ENCODE data around the gene OPCML.

OPCML gene

DNA sequence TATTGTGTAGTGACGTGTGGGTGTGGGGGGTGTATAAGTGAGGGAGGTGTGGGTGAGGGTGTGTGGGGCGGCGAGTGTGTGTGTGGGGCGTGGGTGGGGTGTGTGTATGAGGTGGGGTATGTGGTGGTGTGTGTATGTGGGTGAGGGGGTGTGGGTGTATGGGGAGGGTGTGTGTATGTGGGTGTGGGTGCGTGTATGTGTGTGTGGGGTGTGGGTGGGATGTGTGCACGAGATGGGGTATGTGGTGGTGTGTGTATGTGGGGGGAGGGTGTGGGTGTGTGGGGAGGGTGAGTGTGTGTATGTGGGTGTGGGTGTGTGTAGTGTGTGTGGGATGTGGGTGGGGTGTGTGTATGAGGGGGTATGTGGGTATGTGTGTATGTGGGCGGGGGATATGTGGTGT, 205.5 kb downstream of the OPCML start:
- TF ChIP-seq, protein P1, sequence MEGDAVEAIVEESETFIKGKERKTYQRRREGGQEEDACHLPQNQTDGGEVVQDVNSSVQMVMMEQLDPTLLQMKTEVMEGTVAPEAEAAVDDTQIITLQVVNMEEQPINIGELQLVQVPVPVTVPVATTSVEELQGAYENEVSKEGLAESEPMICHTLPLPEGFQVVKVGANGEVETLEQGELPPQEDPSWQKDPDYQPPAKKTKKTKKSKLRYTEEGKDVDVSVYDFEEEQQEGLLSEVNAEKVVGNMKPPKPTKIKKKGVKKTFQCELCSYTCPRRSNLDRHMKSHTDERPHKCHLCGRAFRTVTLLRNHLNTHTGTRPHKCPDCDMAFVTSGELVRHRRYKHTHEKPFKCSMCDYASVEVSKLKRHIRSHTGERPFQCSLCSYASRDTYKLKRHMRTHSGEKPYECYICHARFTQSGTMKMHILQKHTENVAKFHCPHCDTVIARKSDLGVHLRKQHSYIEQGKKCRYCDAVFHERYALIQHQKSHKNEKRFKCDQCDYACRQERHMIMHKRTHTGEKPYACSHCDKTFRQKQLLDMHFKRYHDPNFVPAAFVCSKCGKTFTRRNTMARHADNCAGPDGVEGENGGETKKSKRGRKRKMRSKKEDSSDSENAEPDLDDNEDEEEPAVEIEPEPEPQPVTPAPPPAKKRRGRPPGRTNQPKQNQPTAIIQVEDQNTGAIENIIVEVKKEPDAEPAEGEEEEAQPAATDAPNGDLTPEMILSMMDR (IDR thresholded peaks at IDR 0.05; ENCODE audit: low read depth, low read length), result no peak
- Histone ChIP-seq H3K4me3 (ENCODE audit: low read depth, low read length) (no peak overlapping the region), H3K36me3 (no peaks in the 10 kb centered on the region), H3K27ac (no peak overlapping the region), H3K9me3 (ENCODE audit: severe bottlenecking) (no peaks in the 10 kb centered on the region), H3K27me3 (ENCODE audit: insufficient read depth, low read depth, severe bottlenecking) (no peaks in the 10 kb centered on the region)
- no peak for DNase-seq

DNA sequence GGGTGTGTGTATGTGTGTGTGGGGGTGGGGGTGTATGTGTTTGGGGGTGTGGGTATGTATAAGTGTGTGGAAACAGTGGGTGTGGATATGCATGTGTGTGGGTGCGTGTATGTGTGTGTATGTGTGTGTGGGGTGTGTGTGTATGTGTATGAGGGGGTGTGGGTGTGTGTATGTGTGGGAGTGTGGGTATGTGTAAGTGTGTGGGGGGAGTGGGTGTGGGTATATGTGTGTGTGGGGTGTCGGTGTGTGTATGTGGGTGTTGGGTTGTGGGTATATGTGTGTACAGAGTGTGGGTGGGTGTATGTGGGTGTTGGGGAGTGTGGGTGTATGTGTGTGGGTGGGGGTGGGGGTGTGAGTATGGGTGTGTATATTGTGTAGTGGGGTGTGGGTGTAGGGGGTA, 206.0 kb downstream of the OPCML start:
- DNase-seq, result no peak
- no peaks in the 10 kb centered on the region for H3K36me3 ChIP-seq
- no peaks in the 10 kb centered on the region for H3K27me3 ChIP-seq (ENCODE audit: insufficient read depth, low read depth, severe bottlenecking)
- no peak overlapping the region for H3K27ac ChIP-seq
- H3K9me3 ChIP-seq (ENCODE audit: severe bottlenecking), result no peaks in the 10 kb centered on the region
- TF ChIP-seq, protein P1 (IDR thresholded peaks at IDR 0.05; ENCODE audit: low read depth, low read length), result no peak
- H3K4me3 ChIP-seq (ENCODE audit: low read depth, low read length), result no peak overlapping the region

DNA sequence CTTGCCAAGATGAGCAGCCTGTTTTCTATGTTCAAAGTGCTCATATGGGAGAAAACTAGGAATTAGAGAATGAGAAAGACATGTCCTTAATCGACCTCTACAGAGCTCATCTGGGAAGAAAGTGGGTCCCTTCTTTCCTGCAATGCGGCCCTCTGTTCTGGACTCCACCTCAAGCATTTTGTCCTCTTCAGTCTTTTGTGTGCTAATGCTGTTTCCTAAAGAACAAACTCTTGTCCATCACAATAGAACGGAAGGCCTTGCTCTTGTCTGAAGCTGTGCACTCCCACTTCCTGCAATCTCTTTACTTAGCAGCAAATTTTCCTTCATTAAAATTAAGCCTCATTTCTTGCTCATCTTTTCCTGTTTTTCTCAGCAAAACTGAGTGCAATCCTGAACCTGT, 206.6 kb downstream of the OPCML start:
- no peaks in the 10 kb centered on the region for H3K9me3 ChIP-seq (ENCODE audit: severe bottlenecking)
- no peak for DNase-seq
- H3K27ac ChIP-seq, result no peak overlapping the region
- no peaks in the 10 kb centered on the region for H3K36me3 ChIP-seq
- no peaks in the 10 kb centered on the region for H3K27me3 ChIP-seq (ENCODE audit: insufficient read depth, low read depth, severe bottlenecking)
- TF ChIP-seq, protein P1 (IDR thresholded peaks at IDR 0.05; ENCODE audit: low read depth, low read length), result no peak
- no peak overlapping the region for H3K4me3 ChIP-seq (ENCODE audit: low read depth, low read length)

DNA sequence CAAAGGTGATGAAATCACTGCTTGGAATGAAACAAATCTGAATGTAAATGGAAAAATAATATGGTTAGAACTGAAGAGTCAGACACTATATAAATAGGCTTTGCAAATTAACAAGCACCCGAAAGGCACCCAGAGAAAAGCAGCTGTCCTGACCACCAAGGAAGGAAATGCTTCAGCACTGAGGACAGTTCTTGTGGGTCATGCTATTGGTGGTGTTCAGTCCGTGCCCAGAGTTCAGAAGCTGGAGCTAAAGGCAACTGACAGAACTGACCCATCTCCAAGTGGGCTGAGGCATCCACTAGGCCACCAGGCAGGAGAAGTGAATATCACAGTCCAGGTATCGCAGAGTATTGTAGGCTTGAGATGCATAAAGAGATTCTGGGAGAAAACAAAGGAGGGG, 208.9 kb downstream of the OPCML start:
- Histone ChIP-seq H3K27me3 (ENCODE audit: insufficient read depth, low read depth, severe bottlenecking) (no peaks in the 10 kb centered on the region), H3K36me3 (no peaks in the 10 kb centered on the region), H3K9me3 (ENCODE audit: severe bottlenecking) (no peaks in the 10 kb centered on the region), H3K4me3 (ENCODE audit: low read depth, low read length) (no peak overlapping the region), H3K27ac (no peak overlapping the region)
- DNase-seq, result no peak
- TF ChIP-seq, protein P1 (IDR thresholded peaks at IDR 0.05; ENCODE audit: low read depth, low read length), result no peak

DNA sequence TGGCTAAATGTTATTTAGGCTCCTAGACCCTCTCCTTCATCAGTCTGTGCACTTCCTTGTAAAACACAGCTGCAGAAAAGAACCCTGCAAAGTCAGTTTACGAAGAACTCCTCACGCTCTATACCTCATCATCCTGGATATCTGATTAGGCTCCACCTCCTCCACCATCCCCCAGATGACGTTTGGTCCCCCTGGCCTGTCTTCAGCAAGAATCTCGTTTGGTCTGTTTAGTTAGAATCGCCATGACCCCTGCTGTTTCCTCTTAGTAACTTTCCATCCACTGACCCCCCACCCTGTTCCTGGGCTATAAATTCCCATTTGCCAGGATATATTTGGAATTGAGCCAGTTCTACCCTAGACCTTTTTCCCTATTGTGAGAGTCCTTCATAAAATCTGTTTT, 214.1 kb downstream of the OPCML start:
- H3K4me3 ChIP-seq (ENCODE audit: low read depth, low read length), result no peak overlapping the region
- H3K27ac ChIP-seq, result no peak overlapping the region
- no peak for DNase-seq
- TF ChIP-seq, protein P1 (IDR thresholded peaks at IDR 0.05; ENCODE audit: low read depth, low read length), result no peak
- H3K27me3 ChIP-seq (ENCODE audit: insufficient read depth, low read depth, severe bottlenecking), result no peaks in the 10 kb centered on the region
- no peaks in the 10 kb centered on the region for H3K9me3 ChIP-seq (ENCODE audit: severe bottlenecking)
- H3K36me3 ChIP-seq, result no peaks in the 10 kb centered on the region

DNA sequence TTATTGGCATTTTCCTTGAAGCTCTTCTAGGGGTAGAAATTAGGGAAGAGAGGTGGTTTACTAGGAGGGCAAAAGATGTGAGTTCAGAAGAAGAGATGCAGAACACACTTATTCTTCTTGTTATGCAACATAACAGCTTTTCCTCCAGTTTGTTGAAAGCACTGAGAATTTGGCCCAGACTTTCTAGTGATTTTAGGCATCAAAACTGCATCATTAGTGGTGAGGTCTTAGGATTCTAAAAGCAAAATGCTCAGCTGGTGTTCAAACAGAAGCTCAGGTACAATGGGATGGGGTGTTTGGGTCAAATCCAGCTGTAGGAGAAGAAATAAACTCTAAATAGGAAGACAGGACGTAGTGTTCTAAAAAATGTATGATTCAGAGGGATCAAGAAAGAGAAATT, 221.1 kb downstream of the OPCML start:
- Histone ChIP-seq H3K9me3 (ENCODE audit: severe bottlenecking) (no peaks in the 10 kb centered on the region), H3K36me3 (no peaks in the 10 kb centered on the region), H3K27me3 (ENCODE audit: insufficient read depth, low read depth, severe bottlenecking) (no peaks in the 10 kb centered on the region), H3K27ac (no peak overlapping the region), H3K4me3 (ENCODE audit: low read depth, low read length) (no peak overlapping the region)
- TF ChIP-seq, protein P1 (IDR thresholded peaks at IDR 0.05; ENCODE audit: low read depth, low read length), result no peak
- no peak for DNase-seq

Measured in WERI-Rb-1 (cell line).